Measurements from ENCODE around the gene ARL14EPL.

- TF ChIP-seq POLR2A (IDR thresholded peaks at IDR 0.05): no peak
- TF ChIP-seq, protein P1, sequence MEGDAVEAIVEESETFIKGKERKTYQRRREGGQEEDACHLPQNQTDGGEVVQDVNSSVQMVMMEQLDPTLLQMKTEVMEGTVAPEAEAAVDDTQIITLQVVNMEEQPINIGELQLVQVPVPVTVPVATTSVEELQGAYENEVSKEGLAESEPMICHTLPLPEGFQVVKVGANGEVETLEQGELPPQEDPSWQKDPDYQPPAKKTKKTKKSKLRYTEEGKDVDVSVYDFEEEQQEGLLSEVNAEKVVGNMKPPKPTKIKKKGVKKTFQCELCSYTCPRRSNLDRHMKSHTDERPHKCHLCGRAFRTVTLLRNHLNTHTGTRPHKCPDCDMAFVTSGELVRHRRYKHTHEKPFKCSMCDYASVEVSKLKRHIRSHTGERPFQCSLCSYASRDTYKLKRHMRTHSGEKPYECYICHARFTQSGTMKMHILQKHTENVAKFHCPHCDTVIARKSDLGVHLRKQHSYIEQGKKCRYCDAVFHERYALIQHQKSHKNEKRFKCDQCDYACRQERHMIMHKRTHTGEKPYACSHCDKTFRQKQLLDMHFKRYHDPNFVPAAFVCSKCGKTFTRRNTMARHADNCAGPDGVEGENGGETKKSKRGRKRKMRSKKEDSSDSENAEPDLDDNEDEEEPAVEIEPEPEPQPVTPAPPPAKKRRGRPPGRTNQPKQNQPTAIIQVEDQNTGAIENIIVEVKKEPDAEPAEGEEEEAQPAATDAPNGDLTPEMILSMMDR (IDR thresholded peaks at IDR 0.05): no peak
Observed at GRCh38 chr5:116013207-116013785, 19.0 kb upstream of the ARL14EPL start.

Data from right lobe of liver (tissue), 4 donors.